ENCODE data around the gene TRIM50. TPM values are rescaled to one million over a fixed set of nuclear protein-coding genes. Genes with fewer than 3 reads are reported as not detected.
A peak's percentile ranks its signal among the peaks of the same experiment; 100 is the strongest.

The TRIM50 gene
- polyA plus RNA-seq, 1 donor (not counting 4 experiments of a cell fraction or from before 2014, with no cell fraction given), result not detected

GRCh38 chr7:73342645-73343044 lies 14.8 kb upstream of the TRIM50 start:
- no peaks in the 10 kb centered on the region for H3K4me1 ChIP-seq (ENCODE audit: control insufficient read depth, extremely low read depth, insufficient read depth, low read length)
- no peaks in the 10 kb centered on the region for H3K9me1 ChIP-seq (ENCODE audit: control insufficient read depth, extremely low read depth, insufficient read depth, low read length)
- H3K9ac ChIP-seq (ENCODE audit: control insufficient read depth, extremely low read depth, insufficient read depth, low read length), result no peak overlapping the region
- dilution Hi-C loops (cut with MboI; ENCODE audit: extremely low pct_ligation_motif_present, low sequenced_read_pairs), result no loop called here
- no peak overlapping the region for H3K4me3 ChIP-seq (ENCODE audit: control insufficient read depth in 2 of 3, extremely low read depth in 1 of 3, insufficient read depth in 2 of 3, low read depth in 1 of 3, low read length in 3 of 3)
- no peak for DNase-seq (ENCODE audit: low read depth, low spot score)
- H2AFZ ChIP-seq (ENCODE audit: control insufficient read depth, low read length), result no peak overlapping the region
- no peaks in the 10 kb centered on the region for H3K9me3 ChIP-seq (ENCODE audit: control insufficient read depth, low read depth, low read length)
- FAIRE-seq, result no peak
- no peaks in the 10 kb centered on the region for H3K79me2 ChIP-seq (ENCODE audit: control insufficient read depth, insufficient read depth, low read length)
- no peaks in the 10 kb centered on the region for H3K36me3 ChIP-seq (ENCODE audit: control insufficient read depth in 2 of 2, extremely low read depth in 1 of 2, insufficient read depth in 2 of 2, low read length in 2 of 2)
- no peak overlapping the region for H3K4me2 ChIP-seq (ENCODE audit: control insufficient read depth, extremely low read depth, insufficient read depth, low read depth, low read length)
- peaks cover 4% of the 10 kb centered on the region for H3K27me3 ChIP-seq (ENCODE audit: control insufficient read depth, extremely low read depth, insufficient read depth, low read length)
- peak; percentile 24 to 48 (median 42) for TF ChIP-seq CTCF (optimal IDR thresholded peaks at IDR 0.05 in 1 of 3, IDR thresholded peaks at IDR 0.05 in 1 of 3, conservative IDR thresholded peaks at IDR 0.05 in 1 of 3; ENCODE audit: extremely low read depth in 1 of 3, insufficient read depth in 2 of 3, low read length in 3 of 3)
- TF ChIP-seq EZH2 (IDR thresholded peaks at IDR 0.05; ENCODE audit: low read length), result no peak
- H4K20me1 ChIP-seq (ENCODE audit: control insufficient read depth, extremely low read depth, insufficient read depth, low read length), result no peaks in the 10 kb centered on the region
- H3K27ac ChIP-seq (ENCODE audit: control insufficient read depth, insufficient read depth, low read length), result no peak overlapping the region

- FAIRE-seq (no peak), DNase-seq (ENCODE audit: low read depth, low spot score) (no peak)
- Histone ChIP-seq H3K9me1 (ENCODE audit: control insufficient read depth, extremely low read depth, insufficient read depth, low read length) (no peaks in the 10 kb centered on the region), H3K4me1 (ENCODE audit: control insufficient read depth, extremely low read depth, insufficient read depth, low read length) (no peaks in the 10 kb centered on the region), H3K27ac (ENCODE audit: control insufficient read depth, insufficient read depth, low read length) (no peak overlapping the region), H2AFZ (ENCODE audit: control insufficient read depth, low read length) (no peak overlapping the region), H3K79me2 (ENCODE audit: control insufficient read depth, insufficient read depth, low read length) (no peaks in the 10 kb centered on the region), H3K9ac (ENCODE audit: control insufficient read depth, extremely low read depth, insufficient read depth, low read length) (no peak overlapping the region), H4K20me1 (ENCODE audit: control insufficient read depth, extremely low read depth, insufficient read depth, low read length) (no peaks in the 10 kb centered on the region), H3K27me3 (ENCODE audit: control insufficient read depth, extremely low read depth, insufficient read depth, low read length) (peaks cover 4% of the 10 kb centered on the region), H3K9me3 (ENCODE audit: control insufficient read depth, low read depth, low read length) (no peaks in the 10 kb centered on the region), H3K4me3 (ENCODE audit: control insufficient read depth in 2 of 3, extremely low read depth in 1 of 3, insufficient read depth in 2 of 3, low read depth in 1 of 3, low read length in 3 of 3) (no peak overlapping the region), H3K4me2 (ENCODE audit: control insufficient read depth, extremely low read depth, insufficient read depth, low read depth, low read length) (no peak overlapping the region), H3K36me3 (ENCODE audit: control insufficient read depth in 2 of 2, extremely low read depth in 1 of 2, insufficient read depth in 2 of 2, low read length in 2 of 2) (no peaks in the 10 kb centered on the region)
- dilution Hi-C loops (cut with MboI; ENCODE audit: extremely low pct_ligation_motif_present, low sequenced_read_pairs), result no loop called here
- no peak for TF ChIP-seq CTCF (optimal IDR thresholded peaks at IDR 0.05 in 1 of 3, IDR thresholded peaks at IDR 0.05 in 1 of 3, conservative IDR thresholded peaks at IDR 0.05 in 1 of 3; ENCODE audit: extremely low read depth in 1 of 3, insufficient read depth in 2 of 3, low read length in 3 of 3)
- no peak for TF ChIP-seq EZH2 (IDR thresholded peaks at IDR 0.05; ENCODE audit: low read length)
These were observed 14.0 kb upstream of the TRIM50 start for GRCh38 chr7:73341877-73342276.

Measured in keratinocyte (primary cell).